T-helper 1 cell treated with Interleukin-12 subunit alpha and Interleukin-12 subunit beta and Interleukin-4 antibody, amounts not matched to agents 30 μg/mL and 1 μg/mL, for 36 hours (primary cell): ENCODE results near the gene BICD2.

Experiments
- H3K27ac Mint-ChIP-seq: one replicate; pipeline ENCODE4 v1.8.0; 2021; ENCODE audit warnings: mild to moderate bottlenecking, mixed read lengths
- H3K27me3 Mint-ChIP-seq: one replicate; pipeline ENCODE4 v1.8.0; 2021; ENCODE audit warnings: low read depth, mixed read lengths
- H3K36me3 Mint-ChIP-seq: one replicate; pipeline ENCODE4 v1.8.0; 2021; ENCODE audit warnings: low read depth, mixed read lengths
- H3K4me1 Mint-ChIP-seq: one replicate; pipeline ENCODE4 v1.8.0; 2021; ENCODE audit warnings: low read depth, mixed read lengths
- H3K4me3 Mint-ChIP-seq: one replicate; pipeline ENCODE4 v1.8.0; 2021; ENCODE audit warnings: mild to moderate bottlenecking, moderate library complexity, mixed read lengths
- H3K9me3 Mint-ChIP-seq: one replicate; pipeline ENCODE4 v1.8.0; 2021; ENCODE audit warnings: mixed read lengths

BICD2 gene

DNA sequence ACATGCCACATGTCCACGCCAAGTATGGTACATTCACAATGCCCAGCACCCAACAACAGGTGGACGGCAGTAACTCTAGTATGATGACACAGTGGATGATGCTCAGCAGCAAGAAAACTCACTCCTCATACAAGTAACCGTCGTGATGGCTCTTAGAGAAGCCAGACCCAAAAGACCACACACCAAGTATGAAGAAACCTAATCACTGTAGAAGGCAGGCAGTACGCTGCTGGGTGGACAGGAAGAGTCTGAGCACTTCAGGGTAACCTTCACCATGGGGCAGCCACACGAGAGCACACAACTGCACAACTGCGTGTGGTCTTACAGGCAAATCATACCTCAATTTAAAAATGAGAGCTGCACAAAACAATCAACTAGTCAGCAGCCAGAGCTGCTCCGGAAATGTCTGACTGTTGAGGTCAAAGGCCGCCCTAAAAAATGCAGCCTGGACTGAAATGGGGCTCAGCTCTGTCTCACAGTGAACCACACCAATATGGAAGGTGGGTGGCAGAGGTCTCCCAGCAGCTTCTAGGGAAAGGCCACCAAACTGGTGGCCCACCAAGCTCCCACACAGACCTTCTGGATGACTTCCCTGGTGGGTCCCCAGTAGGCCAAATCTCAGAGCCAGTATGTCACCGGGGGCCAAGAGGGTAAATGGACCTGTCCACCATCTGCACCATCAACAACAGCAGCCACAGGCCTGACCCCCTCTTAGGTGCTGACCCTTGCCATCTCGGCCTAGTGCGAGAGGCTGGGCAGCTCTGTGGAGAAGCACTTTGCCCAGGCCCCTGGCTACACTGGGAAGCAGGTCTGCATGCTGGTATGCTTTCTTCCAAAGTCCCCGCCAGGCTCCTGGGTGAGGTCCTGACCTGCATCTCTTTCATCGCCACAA is 17.8 kb downstream of the BICD2 start:
- no peaks in the 10 kb centered on the region for H3K36me3 Mint-ChIP-seq
- no peak overlapping the region for H3K27ac Mint-ChIP-seq
- H3K27me3 Mint-ChIP-seq = no peaks in the 10 kb centered on the region
- no peaks in the 10 kb centered on the region for H3K9me3 Mint-ChIP-seq
- H3K4me1 Mint-ChIP-seq = peaks cover 12% of the 10 kb centered on the region
- H3K4me3 Mint-ChIP-seq = no peak overlapping the region

DNA sequence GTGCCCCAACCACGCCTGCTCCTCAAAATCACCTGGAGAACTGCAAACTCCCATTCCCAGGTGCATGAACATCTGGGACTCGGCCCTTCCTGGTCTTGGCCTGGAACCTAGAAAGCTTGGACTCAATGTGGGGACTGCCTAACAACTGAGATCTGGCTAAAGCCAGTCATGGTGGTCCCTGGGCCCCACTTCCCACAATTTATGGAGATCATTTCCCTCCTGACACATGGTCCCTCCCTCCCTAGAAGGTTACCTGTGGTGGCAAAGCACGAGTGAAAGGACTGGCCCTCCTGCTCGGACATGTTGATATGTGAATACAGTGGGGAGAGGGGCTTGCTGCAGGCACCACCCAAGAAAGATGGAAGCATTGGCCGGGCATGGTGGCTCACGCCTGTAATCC is 18.8 kb downstream of the BICD2 start:
- Mint-ChIP-seq H3K4me1 (peaks cover 13% of the 10 kb centered on the region), H3K4me3 (no peak overlapping the region)

DNA sequence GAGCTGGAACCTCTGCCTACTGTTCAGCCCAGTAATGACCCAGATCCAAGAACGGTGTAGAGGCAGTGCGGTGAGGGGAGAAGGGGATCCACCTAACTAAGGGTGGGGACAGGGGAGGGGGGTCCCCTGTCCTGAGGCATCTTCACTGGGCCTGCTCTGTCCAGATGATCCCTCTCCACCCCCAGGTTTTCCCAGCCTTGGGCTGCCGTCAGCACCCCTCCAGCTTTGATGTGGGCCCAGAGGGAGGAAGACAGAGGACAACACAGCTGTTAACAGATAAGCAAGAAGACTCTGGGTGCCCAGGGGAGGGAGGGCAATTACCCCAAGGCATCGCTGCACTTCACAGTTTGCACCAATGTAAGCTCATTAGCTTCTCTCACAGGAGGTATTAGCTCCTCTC is 19.3 kb downstream of the BICD2 start:
- H3K4me3 Mint-ChIP-seq = no peak overlapping the region
- H3K27me3 Mint-ChIP-seq = no peaks in the 10 kb centered on the region
- H3K36me3 Mint-ChIP-seq = no peaks in the 10 kb centered on the region
- H3K27ac Mint-ChIP-seq = no peak overlapping the region
- H3K9me3 Mint-ChIP-seq = no peaks in the 10 kb centered on the region
- peaks cover 13% of the 10 kb centered on the region for H3K4me1 Mint-ChIP-seq

More for the DNA sequence above, 18.8 kb downstream of the BICD2 start:
- H3K36me3 Mint-ChIP-seq = no peaks in the 10 kb centered on the region
- no peak overlapping the region for H3K27ac Mint-ChIP-seq
- H3K9me3 Mint-ChIP-seq = no peaks in the 10 kb centered on the region
- no peaks in the 10 kb centered on the region for H3K27me3 Mint-ChIP-seq

DNA sequence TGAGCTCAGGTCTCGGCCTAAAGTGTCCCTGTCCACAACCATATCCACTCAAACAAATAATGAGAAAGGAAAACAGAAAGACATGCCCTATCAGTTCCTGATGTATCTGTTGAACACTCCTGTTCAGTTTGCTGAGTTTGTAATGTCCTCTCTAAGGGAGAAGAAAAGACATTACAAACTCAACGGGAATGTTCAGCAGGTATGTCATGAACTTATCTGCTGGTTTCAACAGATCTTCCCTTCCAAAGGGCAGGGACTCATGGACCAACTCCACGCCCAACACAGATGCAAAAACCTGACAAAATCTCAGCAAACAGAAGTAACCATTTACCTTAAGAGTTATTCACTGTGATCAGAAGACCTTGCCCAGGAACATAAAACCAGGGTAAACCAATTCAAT is 23.7 kb downstream of the BICD2 start:
- Mint-ChIP-seq H3K9me3 (no peaks in the 10 kb centered on the region), H3K27ac (no peak overlapping the region), H3K4me3 (no peak overlapping the region), H3K27me3 (no peaks in the 10 kb centered on the region), H3K36me3 (no peaks in the 10 kb centered on the region), H3K4me1 (peaks cover 27% of the 10 kb centered on the region)

DNA sequence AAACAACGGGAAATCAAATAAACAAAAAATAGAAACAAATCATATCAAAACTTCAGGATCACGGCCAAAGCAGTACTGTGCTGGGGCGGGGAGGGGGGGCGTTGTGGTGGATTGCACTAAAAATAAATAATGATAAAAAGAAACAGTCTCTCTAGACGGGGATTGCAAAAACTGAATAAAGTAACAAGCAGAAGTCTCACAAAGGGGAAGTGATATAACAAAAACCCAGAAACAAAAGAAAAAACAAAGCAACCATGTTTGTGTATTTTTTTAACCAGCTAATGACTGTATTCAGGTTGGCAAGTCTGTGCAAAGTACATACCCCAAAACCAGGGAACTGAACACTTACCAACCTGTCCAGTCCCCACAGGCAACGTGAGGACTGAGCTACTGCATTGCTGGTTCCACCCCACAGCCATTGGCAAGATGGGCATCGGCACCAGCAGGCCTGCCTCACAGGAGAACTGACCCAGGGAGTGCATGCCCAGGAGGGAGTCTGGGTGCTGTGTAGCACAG is 24.1 kb downstream of the BICD2 start:
- Mint-ChIP-seq H3K4me1 (peaks cover 29% of the 10 kb centered on the region), H3K36me3 (no peaks in the 10 kb centered on the region), H3K9me3 (no peaks in the 10 kb centered on the region), H3K27me3 (no peaks in the 10 kb centered on the region), H3K4me3 (no peak overlapping the region), H3K27ac (no peak overlapping the region)

DNA sequence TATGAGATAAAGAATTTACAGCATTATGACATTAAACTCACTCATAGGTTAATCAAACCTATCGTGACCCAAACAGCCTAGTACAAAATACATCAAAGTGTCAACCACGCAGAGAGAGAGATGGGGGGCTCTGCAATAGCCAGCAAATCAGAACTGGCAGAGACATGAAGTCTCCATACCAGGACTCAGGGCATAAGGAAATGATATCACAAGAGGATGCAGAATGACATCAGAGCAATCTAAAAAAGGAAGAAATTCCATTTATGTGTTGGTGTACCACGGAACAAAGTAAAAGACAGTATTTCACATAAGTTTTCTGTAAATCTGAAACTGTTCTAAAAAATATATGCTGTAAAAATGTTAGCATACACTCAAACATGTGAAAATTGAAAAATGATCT is 24.6 kb downstream of the BICD2 start:
- peaks cover 32% of the 10 kb centered on the region for H3K4me1 Mint-ChIP-seq
- no peaks in the 10 kb centered on the region for H3K27me3 Mint-ChIP-seq
- no peak overlapping the region for H3K4me3 Mint-ChIP-seq
- no peak overlapping the region for H3K27ac Mint-ChIP-seq
- H3K36me3 Mint-ChIP-seq = no peaks in the 10 kb centered on the region
- H3K9me3 Mint-ChIP-seq = no peaks in the 10 kb centered on the region

DNA sequence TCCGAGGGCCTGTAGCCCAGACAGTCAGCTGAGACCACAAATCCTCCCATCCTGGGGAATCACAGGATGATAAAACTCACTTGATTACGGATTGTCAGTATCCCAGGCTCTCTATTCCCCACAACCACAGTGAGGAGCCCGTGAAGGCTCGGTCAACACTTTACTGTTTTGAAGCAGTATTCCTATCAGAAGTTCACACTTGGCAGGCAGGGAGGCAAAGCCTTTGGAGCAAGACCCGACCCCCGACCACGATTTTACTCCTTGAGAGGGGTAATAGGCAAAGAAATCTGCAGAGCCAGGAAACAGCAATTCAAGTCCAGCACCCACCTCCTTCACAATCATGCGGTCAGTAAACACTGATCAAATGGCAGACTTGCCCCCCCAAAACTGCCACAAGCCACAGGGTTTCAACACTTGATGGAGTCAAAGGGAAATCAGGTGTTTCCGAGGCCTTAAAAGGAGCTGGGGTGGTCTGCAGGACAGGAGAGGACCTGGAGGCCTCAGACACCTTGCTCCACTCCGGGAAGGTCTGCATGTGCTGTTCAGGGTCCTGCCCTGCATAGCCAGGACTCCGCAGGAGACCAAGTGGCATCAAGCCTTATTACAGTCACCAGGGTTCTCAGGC is 25.2 kb downstream of the BICD2 start:
- Mint-ChIP-seq H3K4me3 (no peak overlapping the region), H3K9me3 (no peaks in the 10 kb centered on the region), H3K36me3 (no peaks in the 10 kb centered on the region), H3K27me3 (no peaks in the 10 kb centered on the region), H3K4me1 (peaks cover 30% of the 10 kb centered on the region), H3K27ac (no peak overlapping the region)

DNA sequence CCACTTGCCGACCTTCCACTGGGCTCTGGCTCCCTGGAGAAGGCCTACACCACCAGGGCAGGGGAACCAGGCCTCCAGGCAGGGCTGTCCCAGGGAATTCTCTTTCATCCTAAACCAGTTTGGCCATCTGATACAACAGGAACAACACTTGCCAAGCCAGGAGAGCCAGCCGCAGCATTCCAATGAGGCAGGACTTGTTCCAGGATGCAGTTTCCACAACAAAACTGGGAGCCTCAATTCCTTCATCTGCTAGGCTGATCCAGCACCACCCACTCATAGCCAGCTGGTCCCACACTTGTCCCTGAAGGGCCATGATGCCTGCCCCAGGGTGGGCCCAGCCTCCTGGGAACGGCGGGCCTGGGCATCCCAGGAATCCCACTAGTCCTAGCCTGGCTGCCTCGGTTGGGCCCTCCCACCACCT is 26.0 kb downstream of the BICD2 start:
- Mint-ChIP-seq H3K9me3 (no peaks in the 10 kb centered on the region), H3K4me1 (peaks cover 26% of the 10 kb centered on the region), H3K4me3 (no peak overlapping the region)

DNA sequence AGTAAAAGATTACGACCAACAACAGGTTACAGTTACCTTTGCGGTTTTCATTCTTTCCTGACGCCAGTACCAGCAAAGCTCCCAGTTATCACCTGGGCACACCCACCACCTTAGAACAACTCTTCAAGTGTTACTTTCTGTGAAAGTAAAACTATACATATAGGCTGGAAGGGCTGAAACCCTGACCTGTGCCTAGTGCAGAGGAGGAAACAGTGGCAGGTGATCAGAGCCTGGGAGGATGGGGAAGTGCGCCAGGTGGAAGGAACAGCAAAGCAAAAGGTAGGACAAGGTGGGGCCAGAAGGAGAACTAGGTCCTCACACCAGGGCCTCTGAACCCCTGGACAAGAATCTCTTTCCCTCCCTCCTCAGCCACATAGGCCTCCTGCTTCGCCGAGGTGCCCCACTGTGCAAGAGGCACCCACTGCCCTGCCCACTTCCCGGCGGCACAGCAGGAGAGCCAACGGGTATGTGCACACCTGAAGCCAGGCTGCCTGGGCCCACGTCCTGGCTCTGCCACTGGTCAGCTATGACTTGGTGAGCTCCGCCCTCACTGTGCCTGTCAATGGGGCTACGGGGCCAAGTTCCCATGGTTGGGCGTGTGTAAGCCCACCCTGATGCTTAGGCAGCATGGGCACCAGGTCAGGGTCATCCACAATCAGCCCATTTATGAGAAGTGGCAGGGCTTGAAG is 26.9 kb downstream of the BICD2 start:
- Mint-ChIP-seq H3K27ac (no peak overlapping the region), H3K4me1 (peaks cover 26% of the 10 kb centered on the region), H3K36me3 (no peaks in the 10 kb centered on the region), H3K4me3 (no peak overlapping the region), H3K27me3 (no peaks in the 10 kb centered on the region), H3K9me3 (no peaks in the 10 kb centered on the region)

More for the DNA sequence above, 26.0 kb downstream of the BICD2 start:
- no peaks in the 10 kb centered on the region for H3K27me3 Mint-ChIP-seq
- no peak overlapping the region for H3K27ac Mint-ChIP-seq
- H3K36me3 Mint-ChIP-seq = no peaks in the 10 kb centered on the region

DNA sequence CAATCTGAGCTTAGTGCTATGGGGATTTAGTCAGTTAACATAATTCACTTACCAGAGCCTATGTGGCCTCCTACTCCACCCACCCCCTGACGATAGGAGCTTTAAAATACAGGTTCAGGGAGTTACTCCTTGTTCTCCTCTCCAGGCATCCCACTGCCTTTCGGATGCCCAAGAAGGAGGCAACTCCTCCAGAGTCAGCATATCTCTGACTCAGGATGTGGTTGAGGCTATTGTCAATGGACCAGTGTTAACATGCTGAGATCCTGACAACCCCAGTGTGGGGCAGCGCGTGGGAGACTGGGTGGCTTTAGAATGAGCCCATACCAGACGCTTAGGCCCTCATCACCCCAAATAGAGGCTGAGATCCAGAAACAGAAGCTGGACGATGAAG is 27.4 kb downstream of the BICD2 start:
- Mint-ChIP-seq H3K27ac (no peak overlapping the region), H3K4me1 (peaks cover 26% of the 10 kb centered on the region)

DNA sequence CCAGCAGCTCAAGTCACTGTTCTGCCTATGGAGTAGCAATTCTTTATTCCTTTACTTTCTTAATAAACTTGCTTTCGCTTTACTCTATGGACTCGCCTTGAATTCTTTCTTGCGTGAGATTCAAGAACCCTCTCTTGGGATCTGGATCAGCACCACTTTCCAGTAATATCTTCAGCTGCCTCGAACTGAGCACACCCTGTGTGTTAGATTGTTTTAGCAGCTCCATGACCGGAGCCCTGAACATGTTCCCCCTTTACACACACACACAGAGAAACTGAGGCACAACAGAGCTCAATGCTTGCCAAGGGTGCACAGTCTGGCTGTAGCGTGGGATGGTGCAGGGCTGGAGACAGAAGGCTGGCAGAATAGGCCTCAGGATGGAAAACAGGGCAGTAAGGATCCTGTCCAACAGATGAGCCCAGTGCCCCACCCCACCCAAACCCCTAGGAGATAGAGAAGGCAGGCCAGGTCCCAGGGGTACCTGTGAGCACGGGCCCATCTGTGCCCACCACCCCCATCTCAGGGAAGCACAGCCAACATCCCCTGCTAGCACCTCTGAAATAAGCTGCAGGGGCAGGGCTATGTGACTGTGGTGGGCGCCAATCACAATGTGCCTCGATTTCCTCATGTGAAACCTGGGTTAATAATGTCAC is 27.9 kb downstream of the BICD2 start:
- H3K27ac Mint-ChIP-seq = no peak overlapping the region
- H3K9me3 Mint-ChIP-seq = no peaks in the 10 kb centered on the region
- H3K4me1 Mint-ChIP-seq = peaks cover 31% of the 10 kb centered on the region
- H3K36me3 Mint-ChIP-seq = no peaks in the 10 kb centered on the region
- no peaks in the 10 kb centered on the region for H3K27me3 Mint-ChIP-seq
- H3K4me3 Mint-ChIP-seq = no peak overlapping the region

More for the DNA sequence above, 27.4 kb downstream of the BICD2 start:
- Mint-ChIP-seq H3K27me3 (no peaks in the 10 kb centered on the region), H3K9me3 (no peaks in the 10 kb centered on the region), H3K4me3 (no peak overlapping the region), H3K36me3 (no peaks in the 10 kb centered on the region)

DNA sequence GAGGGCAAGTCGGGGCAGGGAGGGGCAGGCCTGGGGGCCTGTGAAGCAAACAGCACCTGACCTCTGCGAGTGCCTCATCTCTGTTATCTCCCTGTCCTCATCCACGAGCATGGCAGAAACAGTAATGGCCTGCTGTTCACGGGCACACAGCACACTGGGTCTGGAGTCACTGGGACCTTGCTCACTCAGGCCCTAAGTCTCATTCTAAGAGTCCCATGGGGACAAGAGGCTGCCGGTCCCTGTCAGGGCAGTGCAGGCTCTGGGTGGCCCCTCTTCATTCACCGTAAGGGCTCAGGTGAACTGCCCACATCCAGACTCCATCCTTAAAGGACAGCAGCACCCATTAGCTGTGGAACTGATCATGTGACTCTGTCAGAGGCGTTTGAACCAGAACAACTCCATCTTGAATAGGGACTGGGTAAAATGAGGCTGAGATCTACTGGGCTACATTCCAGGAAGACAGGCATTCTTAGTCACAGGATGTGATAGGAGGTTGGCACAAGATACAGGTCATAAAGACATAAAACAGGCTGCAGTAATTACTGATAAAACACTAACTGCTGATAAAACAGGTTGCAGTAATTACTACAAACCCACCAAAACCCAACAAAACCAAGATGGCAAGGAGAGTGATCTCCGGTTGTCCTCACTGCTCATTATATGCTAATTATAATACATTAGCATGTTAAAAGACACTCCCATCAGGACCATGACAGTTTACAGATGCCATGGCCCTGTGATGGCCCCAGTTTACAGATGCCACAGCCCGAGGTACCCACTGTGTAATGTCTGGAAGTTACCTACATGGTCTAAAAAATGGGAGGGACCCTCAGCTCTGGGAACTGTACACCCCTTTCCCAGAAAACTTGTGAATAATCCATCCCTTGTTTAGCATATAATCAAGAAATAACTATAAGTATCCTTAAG is 28.7 kb downstream of the BICD2 start:
- H3K27ac Mint-ChIP-seq = no peak overlapping the region
- H3K27me3 Mint-ChIP-seq = no peaks in the 10 kb centered on the region
- H3K36me3 Mint-ChIP-seq = no peaks in the 10 kb centered on the region

DNA sequence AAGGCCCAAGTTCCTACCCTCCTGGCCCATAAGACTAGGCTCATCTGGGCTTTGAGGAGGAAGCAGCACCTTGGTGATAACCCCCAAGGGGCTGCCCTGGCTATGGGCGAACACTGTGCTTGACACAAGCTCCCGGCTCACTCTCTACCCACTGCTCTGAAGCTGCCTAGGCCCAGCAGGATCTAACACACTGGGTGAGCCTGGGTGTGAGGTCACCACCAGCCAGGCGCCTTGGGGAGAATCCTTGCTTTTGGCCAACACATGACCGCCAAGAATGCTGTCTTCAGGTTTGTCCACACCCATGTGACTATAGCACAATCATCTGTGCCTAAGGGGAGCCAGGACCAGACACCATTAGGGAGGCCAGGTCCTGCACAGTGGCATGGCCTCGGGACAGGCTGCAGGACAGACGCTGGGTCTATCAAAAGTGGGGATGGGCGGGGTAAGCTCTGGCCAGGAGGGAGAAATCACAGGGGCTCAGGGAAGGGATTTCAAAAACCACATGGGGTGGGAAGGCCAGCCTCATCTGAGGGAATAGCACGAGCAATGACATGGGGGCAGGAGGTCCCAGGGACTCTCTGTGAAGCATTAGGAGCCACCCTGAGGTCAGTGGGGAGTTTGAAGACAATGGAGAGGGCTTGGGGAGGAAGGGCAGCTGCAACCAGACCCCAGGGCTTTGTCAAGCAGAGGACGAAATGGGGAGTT is 29.6 kb downstream of the BICD2 start:
- peaks cover 23% of the 10 kb centered on the region for H3K4me1 Mint-ChIP-seq

More for the DNA sequence above, 28.7 kb downstream of the BICD2 start:
- Mint-ChIP-seq H3K9me3 (no peaks in the 10 kb centered on the region), H3K4me3 (no peak overlapping the region), H3K4me1 (peaks cover 27% of the 10 kb centered on the region)

More for the DNA sequence above, 29.6 kb downstream of the BICD2 start:
- no peaks in the 10 kb centered on the region for H3K36me3 Mint-ChIP-seq
- H3K27me3 Mint-ChIP-seq = no peaks in the 10 kb centered on the region
- no peaks in the 10 kb centered on the region for H3K9me3 Mint-ChIP-seq
- H3K4me3 Mint-ChIP-seq = no peak overlapping the region
- H3K27ac Mint-ChIP-seq = no peak overlapping the region
